Gastroesophageal sphincter (tissue), 3 donors: ENCODE data around the gene PDS5A.

ENCODE experiments used
- CTCF ChIP-seq, 4 experiments: fragments of 200-600 bp in 2 of 4; fragments of 450-650 bp in 2 of 4; sonication (generic) in 1 of 4; IDR thresholded peaks; one replicate each; pipeline ENCODE4 v1.5.1; 2017 to 2019; ENCODE audit warnings: antibody characterized with exemption in 4 of 4, mild to moderate bottlenecking in 2 of 4, moderate library complexity in 2 of 4
- EP300 ChIP-seq: sonication (generic); formaldehyde crosslinking; IDR thresholded peaks from one replicate; pipeline ENCODE4 v1.6.1; 2017; ENCODE audit warnings: antibody characterized with exemption, mild to moderate bottlenecking
- POLR2A ChIP-seq, 2 donors: fragments of 450-650 bp; IDR thresholded peaks; one replicate each; pipeline ENCODE4 v1.6.1; 2017; ENCODE audit warnings: antibody characterized with exemption in 2 of 2, mild to moderate bottlenecking in 2 of 2, moderate library complexity in 1 of 2
- POLR2AphosphoS5 ChIP-seq: sonication (generic); formaldehyde crosslinking; IDR thresholded peaks from one replicate; pipeline ENCODE4 v1.6.1; 2017; ENCODE audit warnings: antibody characterized with exemption

- TF ChIP-seq POLR2AphosphoS5 (no peak), POLR2A (IDR thresholded peaks at IDR 0.05) (no peak), CTCF (IDR thresholded peaks at IDR 0.05) (no peak), EP300 (no peak)
Measured at GRCh38 chr4:39786838-39787237, 190.9 kb downstream of the PDS5A start.
